Ascending aorta (tissue), 2 donors: ENCODE results near the gene HMHB1. TPM values are rescaled to one million over a fixed set of nuclear protein-coding genes. Genes with fewer than 3 reads are reported as not detected.

Experiments
- DNase-seq, 2 donors: peaks; one replicate each; pipeline ENCODE4 v3.0.0-alpha.2; 2019; ENCODE audit warnings: low spot score in 2 of 2
- H3K27ac ChIP-seq, 2 donors: fragments of 200-600 bp; sonication (generic); one replicate each; pipeline ENCODE4 v1.5.1; 2016 to 2017; ENCODE audit warnings: mild to moderate bottlenecking in 1 of 2
- H3K27me3 ChIP-seq: fragments of 200-600 bp; sonication (generic); one replicate; pipeline ENCODE4 v1.5.1; 2017
- H3K36me3 ChIP-seq, 2 donors: fragments of 200-600 bp; sonication (generic); one replicate each; pipeline ENCODE4 v1.5.1; 2016
- H3K4me1 ChIP-seq, 2 donors: fragments of 200-600 bp; sonication (generic); one replicate each; pipeline ENCODE4 v1.5.1; 2016 to 2017; ENCODE audit warnings: mild to moderate bottlenecking in 1 of 2
- H3K4me3 ChIP-seq, 2 donors: fragments of 200-600 bp; sonication (generic); one replicate each; pipeline ENCODE4 v1.5.1; 2016 to 2017; ENCODE audit warnings: mild to moderate bottlenecking in 1 of 2
- H3K9me3 ChIP-seq, 2 donors: fragments of 200-600 bp; sonication (generic); one replicate each; pipeline ENCODE4 v1.5.1; 2016
- CTCF ChIP-seq, 3 experiments: fragments of 200-600 bp in 2 of 3; fragments of 450-650 bp in 1 of 3; sonication (generic) in 2 of 3; IDR thresholded peaks; one replicate each; pipeline ENCODE4 v1.5.1; 2016 to 2019; ENCODE audit warnings: antibody characterized with exemption in 3 of 3, mild to moderate bottlenecking in 1 of 3, moderate library complexity in 1 of 3
- intact Hi-C: fragments of 100-400 bp; cut with DNase I; formaldehyde crosslinking; loops from one replicate; pipeline ENCODE4 v1.15.1; 2023
- total RNA-seq: library from RNA; depleted of rRNA; stranded (reverse); fragments of >200 nt; gene quantifications from one replicate; pipeline ENCODE4 v1.1.0, GENCODE V29; 2016

The HMHB1 gene
- total RNA-seq, 1 donor from 2014 or later, result not detected

DNA sequence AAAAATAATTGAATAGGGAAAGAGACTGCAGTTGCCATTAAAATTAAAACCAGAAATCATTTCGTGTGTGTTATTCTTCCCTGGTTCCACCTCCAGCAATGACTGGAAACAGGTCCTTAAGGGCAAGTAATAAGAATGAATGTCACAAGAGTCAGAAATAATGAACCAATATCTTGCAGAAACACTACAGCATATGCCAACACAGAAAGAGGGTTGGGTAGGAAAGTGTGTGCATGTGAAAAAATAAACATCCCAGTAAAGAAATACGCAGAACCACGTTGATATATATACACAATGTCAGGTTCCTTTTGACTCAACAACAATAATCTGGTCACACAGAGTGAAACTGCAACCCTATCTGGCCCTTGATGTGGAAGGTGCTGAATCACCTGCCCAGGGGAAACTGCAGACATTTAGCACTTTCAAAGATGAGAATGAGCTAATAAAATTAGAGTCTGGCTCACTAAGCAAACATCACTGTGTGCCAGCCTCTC is 15.0 kb downstream of the HMHB1 start:
- Histone ChIP-seq H3K36me3 (no peaks in the 10 kb centered on the region), H3K4me3 (no peak overlapping the region), H3K4me1 (no peaks in the 10 kb centered on the region), H3K27ac (no peak overlapping the region), H3K27me3 (no peaks in the 10 kb centered on the region), H3K9me3 (no peaks in the 10 kb centered on the region)
- TF ChIP-seq CTCF (IDR thresholded peaks at IDR 0.05), result no peak
- no peak for DNase-seq
- intact Hi-C loops, result loop anchor here (10.0 kb wide), 1 partner anchor 722 kb away; no protein-coding TSS in a partner anchor

GRCh38 chr5:143828710-143829109 is 16.7 kb downstream of the HMHB1 start:
- intact Hi-C loops, result loop anchor here (10.0 kb wide), 1 partner anchor 724 kb away; no protein-coding TSS in a partner anchor

GRCh38 chr5:143833177-143833576 is 21.2 kb downstream of the HMHB1 start:
- Histone ChIP-seq H3K9me3 (no peaks in the 10 kb centered on the region), H3K36me3 (no peaks in the 10 kb centered on the region), H3K27ac (no peak overlapping the region), H3K4me1 (no peaks in the 10 kb centered on the region), H3K4me3 (no peak overlapping the region), H3K27me3 (no peaks in the 10 kb centered on the region)
- DNase-seq, result no peak
- no peak for TF ChIP-seq CTCF (IDR thresholded peaks at IDR 0.05)
- intact Hi-C loops, result no loop called here

More at GRCh38 chr5:143828710-143829109, 16.7 kb downstream of the HMHB1 start:
- no peak overlapping the region for H3K4me3 ChIP-seq
- no peaks in the 10 kb centered on the region for H3K36me3 ChIP-seq
- no peak for TF ChIP-seq CTCF (IDR thresholded peaks at IDR 0.05)
- DNase-seq, result no peak
- no peaks in the 10 kb centered on the region for H3K4me1 ChIP-seq
- no peaks in the 10 kb centered on the region for H3K27me3 ChIP-seq
- no peaks in the 10 kb centered on the region for H3K9me3 ChIP-seq
- no peak overlapping the region for H3K27ac ChIP-seq

- Histone ChIP-seq H3K9me3 (no peaks in the 10 kb centered on the region), H3K27me3 (no peaks in the 10 kb centered on the region), H3K4me1 (no peaks in the 10 kb centered on the region), H3K4me3 (no peak overlapping the region), H3K27ac (no peak overlapping the region), H3K36me3 (no peaks in the 10 kb centered on the region)
- TF ChIP-seq CTCF (IDR thresholded peaks at IDR 0.05), result no peak
- DNase-seq, result no peak
- intact Hi-C loops, result no loop called here
Observed at GRCh38 chr5:143835251-143835650, 23.3 kb downstream of the HMHB1 start.

DNA sequence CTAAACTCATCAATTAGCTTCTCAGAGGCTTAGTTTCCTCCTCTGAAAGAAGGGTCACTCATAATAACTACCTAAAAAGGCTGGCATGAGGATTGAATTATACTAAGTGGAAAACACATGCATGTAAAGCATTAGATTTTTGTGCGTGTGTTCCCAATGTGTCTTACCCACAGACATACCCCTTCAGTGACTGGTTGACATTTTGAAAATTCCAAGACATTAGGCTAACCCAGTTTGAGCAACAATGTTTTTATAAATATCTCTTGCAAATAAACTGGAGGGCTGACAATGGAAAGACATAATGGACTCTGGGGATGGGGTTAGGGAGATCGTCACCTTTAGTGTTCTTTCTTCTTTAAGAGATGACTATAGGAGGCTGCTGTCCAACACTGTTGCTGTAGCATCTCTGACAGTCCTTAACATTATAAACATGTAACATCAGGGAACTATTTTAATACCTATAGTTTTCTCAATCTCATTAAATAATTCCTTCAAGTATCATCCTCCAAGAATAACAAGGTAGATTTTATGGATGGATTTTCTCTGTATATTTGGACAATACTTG is 24.3 kb downstream of the HMHB1 start:
- no peaks in the 10 kb centered on the region for H3K27me3 ChIP-seq
- no peaks in the 10 kb centered on the region for H3K9me3 ChIP-seq
- TF ChIP-seq CTCF (IDR thresholded peaks at IDR 0.05), result no peak
- no peak for DNase-seq
- no peaks in the 10 kb centered on the region for H3K4me1 ChIP-seq
- intact Hi-C loops, result no loop called here
- no peaks in the 10 kb centered on the region for H3K36me3 ChIP-seq
- H3K27ac ChIP-seq, result no peak overlapping the region
- H3K4me3 ChIP-seq, result no peak overlapping the region
